Fibroblast of villous mesenchyme (primary cell): ENCODE measurements around the gene PFDN5. TPM values are rescaled to one million over a fixed set of nuclear protein-coding genes. Genes with fewer than 3 reads are reported as not detected.

Experiments
- DNase-seq: peaks from one replicate; pipeline ENCODE4 v3.0.0-alpha.2; 2010; ENCODE audit warnings: low read depth
- H3K4me3 ChIP-seq: 2 replicates; pipeline ENCODE4 v1.5.1; 2011; ENCODE audit warnings: low read depth, mild to moderate bottlenecking, low read length
- CTCF ChIP-seq: IDR thresholded peaks from 2 replicates; pipeline ENCODE4 v1.5.1; 2012; ENCODE audit warnings: low read depth, mild to moderate bottlenecking, low read length; ENCODE audit not compliant: insufficient read depth
- total RNA-seq: library from RNA; depleted of rRNA; stranded (reverse); fragments of >200 nt; gene quantifications from 2 replicates; pipeline ENCODE4 v1.2.3, GENCODE V29; 2012

Gene PFDN5
- total RNA-seq, 1 donor, result 382 TPM

- TF ChIP-seq CTCF, result no peak
- DNase-seq, result peak; percentile 20
- H3K4me3 ChIP-seq, result no peak overlapping the region
Measured at GRCh38 chr12:53258541-53259539, 36.5 kb upstream of the PFDN5 start.

- DNase-seq, result no peak
- TF ChIP-seq CTCF, result no peak
- no peak overlapping the region for H3K4me3 ChIP-seq
Measured at GRCh38 chr12:53259891-53260290, 35.5 kb upstream of the PFDN5 start.

- H3K4me3 ChIP-seq, result no peak overlapping the region
- no peak for TF ChIP-seq CTCF
- DNase-seq, result no peak
Measured at GRCh38 chr12:53265783-53266182, 29.6 kb upstream of the PFDN5 start.

GRCh38 chr12:53267306-53267998 lies 27.9 kb upstream of the PFDN5 start:
- no peak for TF ChIP-seq CTCF
- DNase-seq, result no peak

GRCh38 chr12:53267999-53268629 lies 27.2 kb upstream of the PFDN5 start, which contains the start of gene ESPL1:
Gene ESPL1, plus strand, starts transcription at chr12:53268299. Its CDS starts 468 bp downstream, at chr12:53268767.
- TF ChIP-seq CTCF, result peak; percentile 36
- DNase-seq, result peak; percentile 73
- H3K4me3 ChIP-seq, result peak within 1 kb of the TSS; percentile 89

More at GRCh38 chr12:53267306-53267998, 27.9 kb upstream of the PFDN5 start:
- H3K4me3 ChIP-seq, result peak overlapping the region; percentile 89
